Activated CD8-positive, alpha-beta memory T cell treated with anti-CD3 and anti-CD28 coated beads, Interleukin-2, amount 10 ng/mL, durations not matched to agents 7 days and 5 days (primary cell): ENCODE measurements around the gene TARBP1. TPM values are rescaled to one million over a fixed set of nuclear protein-coding genes. Genes with fewer than 3 reads are reported as not detected.
"Not testable (repeated sequence)": the region's sequence is repeated elsewhere in the genome, so short reads cannot be mapped to it uniquely, and the experiment has no call there.

Experiments
- ATAC-seq: fragments of 150-1000 bp; cut with Tn5 transposase; one replicate; pipeline ENCODE4 v1.10.0; 2021; ENCODE audit warnings: moderate library complexity
- CTCF ChIA-PET: fragments of 350-600 bp; sonication (Branson Sonifier 250); formaldehyde crosslinking; loops from one replicate; lab custom pipeline; 2021; ENCODE audit warnings: antibody characterized with exemption; lab: Charles Lee
- DNase-seq: peaks from one replicate; pipeline ENCODE4 v3.0.0-alpha.2; 2020
- H3K27ac Mint-ChIP-seq: one replicate; pipeline ENCODE4 v1.8.0; 2021; ENCODE audit warnings: mild to moderate bottlenecking, mixed read lengths
- H3K27me3 Mint-ChIP-seq: one replicate; pipeline ENCODE4 v1.8.0; 2021; ENCODE audit warnings: mixed read lengths
- H3K36me3 Mint-ChIP-seq: one replicate; pipeline ENCODE4 v1.8.0; 2021; ENCODE audit warnings: mild to moderate bottlenecking, mixed read lengths
- H3K4me1 Mint-ChIP-seq: one replicate; pipeline ENCODE4 v1.8.0; 2021; ENCODE audit warnings: mixed read lengths
- H3K4me3 Mint-ChIP-seq: one replicate; pipeline ENCODE4 v1.8.0; 2021; ENCODE audit warnings: mild to moderate bottlenecking, moderate library complexity, mixed read lengths
- H3K9me3 Mint-ChIP-seq: one replicate; pipeline ENCODE4 v1.8.0; 2022; ENCODE audit warnings: low read depth, mixed read lengths
- total RNA-seq, 2 experiments: library from RNA; stranded (reverse); gene quantifications; one replicate each; pipeline ENCODE4 v1.2.3, GENCODE V29; 2021

TARBP1 gene
- total RNA-seq, 2 experiments from 2014 or later: 40.0 to 44.9 TPM

DNA sequence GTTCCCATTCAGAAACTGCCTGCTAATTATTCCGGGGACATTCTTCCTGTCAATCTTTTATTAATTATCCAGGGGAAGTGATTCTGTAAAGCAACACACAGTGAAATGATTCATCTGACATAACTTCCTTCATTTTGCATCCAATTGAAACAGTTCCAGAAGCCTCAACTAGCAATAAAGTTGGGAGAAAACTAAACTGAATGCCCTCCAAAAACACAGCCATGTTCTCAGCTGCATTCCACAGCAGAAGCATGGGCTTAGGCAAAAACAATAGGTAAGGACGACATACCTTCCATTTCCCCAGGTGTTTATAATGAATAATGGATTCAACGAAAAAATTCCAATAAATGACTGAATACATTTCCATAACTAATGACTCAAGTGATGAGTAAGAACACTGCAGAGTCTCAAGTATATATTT lies 36.9 kb upstream of the TARBP1 start:
- Mint-ChIP-seq H3K36me3 (no peaks in the 10 kb centered on the region), H3K4me1 (peaks cover 25% of the 10 kb centered on the region), H3K27me3 (peaks cover 6% of the 10 kb centered on the region), H3K4me3 (no peak overlapping the region), H3K9me3 (no peaks in the 10 kb centered on the region), H3K27ac (no peak overlapping the region)
- CTCF ChIA-PET: interaction anchor here (1.4 to 1.6 kb wide), 2 partner anchors 14 to 16 kb away, joined by 3 to 5 read pairs; no protein-coding TSS in a partner anchor
- no peak for ATAC-seq
- no peak for DNase-seq

- DNase-seq (no peak), ATAC-seq (no peak)
- Mint-ChIP-seq H3K36me3 (no peaks in the 10 kb centered on the region), H3K9me3 (no peaks in the 10 kb centered on the region), H3K4me3 (no peak overlapping the region), H3K27ac (no peak overlapping the region), H3K4me1 (peaks cover 25% of the 10 kb centered on the region), H3K27me3 (peaks cover 6% of the 10 kb centered on the region)
- CTCF ChIA-PET: interaction anchor here (0.5 to 1.4 kb wide), 2 partner anchors 14 to 19 kb away, joined by 3 read pairs; no protein-coding TSS in a partner anchor
Observed at GRCh38 chr1:234515411-234515810, 36.4 kb upstream of the TARBP1 start.

- Mint-ChIP-seq H3K27ac (no peak overlapping the region), H3K4me1 (peaks cover 16% of the 10 kb centered on the region)
- CTCF ChIA-PET: no interaction called here
Observed at GRCh38 chr1:234512451-234512861, 33.5 kb upstream of the TARBP1 start.

GRCh38 chr1:234509457-234510328 lies 30.7 kb upstream of the TARBP1 start:
- Mint-ChIP-seq H3K4me3 (no peak overlapping the region), H3K27ac (no peak overlapping the region), H3K36me3 (no peaks in the 10 kb centered on the region), H3K9me3 (no peaks in the 10 kb centered on the region), H3K4me1 (peaks cover 7% of the 10 kb centered on the region), H3K27me3 (peaks cover 6% of the 10 kb centered on the region)
- CTCF ChIA-PET: interaction anchor here (1.2 to 3.1 kb wide), 3 partner anchors 10 to 574 kb away, joined by 3 to 14 read pairs (median 3); no protein-coding TSS in a partner anchor
- no peak for ATAC-seq
- no peak for DNase-seq

More at GRCh38 chr1:234512451-234512861, 33.5 kb upstream of the TARBP1 start:
- no peak for DNase-seq
- no peak for ATAC-seq
- Mint-ChIP-seq H3K4me3 (no peak overlapping the region), H3K36me3 (no peaks in the 10 kb centered on the region), H3K9me3 (no peaks in the 10 kb centered on the region), H3K27me3 (peaks cover 6% of the 10 kb centered on the region)

DNA sequence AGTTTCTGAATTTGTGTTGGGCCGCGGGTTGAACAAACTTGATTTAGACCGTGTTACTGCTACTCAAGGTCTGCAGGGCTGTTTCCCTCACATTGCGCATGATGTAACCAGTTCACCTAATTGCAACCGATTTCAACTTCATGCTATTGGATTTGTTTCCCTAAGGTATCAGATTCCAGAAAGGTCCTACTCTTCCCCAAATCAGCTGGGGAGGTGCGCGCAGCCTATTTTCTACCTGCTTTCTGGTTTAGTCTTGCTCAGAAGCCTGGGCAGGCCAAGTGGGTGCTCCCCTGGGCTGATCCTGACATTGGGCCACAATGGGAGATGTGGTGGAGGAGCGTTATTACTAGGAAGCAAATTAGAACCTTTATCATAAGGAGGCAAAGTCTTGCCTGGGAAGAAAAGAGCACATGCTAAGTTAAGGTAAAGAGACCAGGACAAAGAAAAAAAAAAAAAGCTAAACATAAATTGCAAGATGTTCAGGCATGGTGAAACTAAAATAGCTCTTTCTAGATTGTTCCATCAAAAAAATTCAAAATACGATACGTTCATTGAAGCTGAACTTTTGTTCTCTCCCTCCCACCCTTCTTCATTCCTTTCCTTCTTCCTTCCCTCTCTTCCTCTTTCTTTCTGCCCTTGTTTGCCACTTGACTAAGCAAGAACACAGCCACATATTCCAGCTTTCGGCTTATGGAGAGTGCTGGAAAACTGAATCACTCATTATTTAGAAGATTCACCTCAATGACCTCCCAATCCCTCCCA lies 28.8 kb upstream of the TARBP1 start:
- ATAC-seq (no peak), DNase-seq (no peak)
- Mint-ChIP-seq H3K9me3 (no peaks in the 10 kb centered on the region), H3K4me1 (peaks cover 10% of the 10 kb centered on the region), H3K4me3 (no peak overlapping the region), H3K27ac (no peak overlapping the region), H3K36me3 (peaks cover 6% of the 10 kb centered on the region), H3K27me3 (peaks cover 3% of the 10 kb centered on the region)
- CTCF ChIA-PET: interaction anchor here (0.6 to 3.1 kb wide), 2 partner anchors 8 to 12 kb away, joined by 4 to 14 read pairs; no protein-coding TSS in a partner anchor

- Mint-ChIP-seq H3K9me3 (no peaks in the 10 kb centered on the region), H3K27me3 (peaks cover 3% of the 10 kb centered on the region)
- CTCF ChIA-PET: no interaction called here
Observed at GRCh38 chr1:234507089-234507488, 28.1 kb upstream of the TARBP1 start.

GRCh38 chr1:234505769-234506102 lies 26.8 kb upstream of the TARBP1 start:
- H3K4me1 Mint-ChIP-seq: peaks cover 22% of the 10 kb centered on the region
- no peak overlapping the region for H3K27ac Mint-ChIP-seq
- no peak for DNase-seq
- no peaks in the 10 kb centered on the region for H3K27me3 Mint-ChIP-seq
- CTCF ChIA-PET: no interaction called here
- ATAC-seq: no peak
- H3K9me3 Mint-ChIP-seq: no peaks in the 10 kb centered on the region
- peaks cover 8% of the 10 kb centered on the region for H3K36me3 Mint-ChIP-seq
- no peak overlapping the region for H3K4me3 Mint-ChIP-seq

More at GRCh38 chr1:234507089-234507488, 28.1 kb upstream of the TARBP1 start:
- H3K4me3 Mint-ChIP-seq: no peak overlapping the region
- ATAC-seq (no peak), DNase-seq (no peak)
- peaks cover 10% of the 10 kb centered on the region for H3K4me1 Mint-ChIP-seq
- no peak overlapping the region for H3K27ac Mint-ChIP-seq
- H3K36me3 Mint-ChIP-seq: peaks cover 7% of the 10 kb centered on the region

DNA sequence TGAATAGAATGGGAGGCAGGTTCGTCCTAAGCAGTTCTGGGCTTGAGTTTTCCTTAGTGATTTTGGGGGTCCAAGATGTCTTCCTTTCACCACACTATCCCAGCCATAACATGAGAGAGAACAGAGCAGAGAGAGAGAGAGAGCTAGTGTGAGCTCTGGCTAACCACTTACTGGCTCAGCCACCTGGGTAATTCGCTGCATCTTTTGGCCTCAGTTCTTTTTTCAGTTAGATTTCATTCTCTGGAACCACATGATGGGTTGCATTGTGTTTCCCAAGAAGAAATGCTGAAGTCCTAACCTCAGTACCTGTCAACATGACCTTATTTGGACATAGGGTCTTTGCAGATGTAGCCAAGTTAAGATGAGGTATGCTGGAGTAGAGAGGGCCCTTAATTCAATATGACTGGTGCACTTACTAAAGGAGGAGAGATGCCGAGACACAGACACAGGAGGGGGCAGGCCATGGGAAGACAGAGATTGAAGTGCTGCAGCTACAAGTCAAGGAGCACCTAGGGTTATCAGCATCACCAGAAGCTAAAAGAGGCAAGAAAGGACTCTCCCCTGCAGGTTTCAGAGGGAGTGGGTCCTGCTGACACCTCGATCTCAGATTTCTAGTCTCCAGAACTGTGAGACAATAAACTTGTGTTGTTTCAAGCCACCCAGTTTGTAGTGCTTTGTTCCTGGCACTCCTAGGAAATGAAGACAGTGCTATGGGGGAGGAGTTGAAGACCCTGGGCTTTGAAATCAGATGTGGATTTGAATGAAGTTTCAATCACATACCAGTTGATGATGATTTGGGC lies 26.2 kb upstream of the TARBP1 start:
- Mint-ChIP-seq H3K9me3 (no peaks in the 10 kb centered on the region), H3K4me1 (peaks cover 28% of the 10 kb centered on the region), H3K27me3 (no peaks in the 10 kb centered on the region), H3K36me3 (peaks cover 8% of the 10 kb centered on the region), H3K4me3 (no peak overlapping the region), H3K27ac (no peak overlapping the region)
- CTCF ChIA-PET: no interaction called here
- DNase-seq: no peak
- ATAC-seq: no peak

DNA sequence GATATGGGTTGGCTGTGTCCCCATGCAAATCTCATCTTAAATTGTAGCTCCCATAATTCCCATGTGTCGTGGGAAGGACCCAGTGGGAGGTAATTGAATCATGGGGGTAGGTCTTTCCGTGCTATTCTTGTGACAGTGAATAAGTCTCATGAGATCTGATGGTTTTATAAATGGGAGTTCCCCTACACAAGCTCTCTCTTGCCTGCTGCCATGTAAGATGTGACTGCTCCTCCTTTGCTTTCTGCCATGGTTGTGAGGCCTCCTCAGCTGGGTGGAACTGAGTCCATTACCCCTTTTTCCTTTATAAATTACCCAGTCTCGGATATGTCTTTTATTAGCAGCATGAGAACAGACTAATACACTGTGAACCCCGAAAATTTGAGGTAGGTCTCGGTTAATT lies 25.3 kb upstream of the TARBP1 start:
- not testable (repeated sequence) for DNase-seq, H3K27me3 Mint-ChIP-seq, H3K36me3 Mint-ChIP-seq, H3K27ac Mint-ChIP-seq, H3K9me3 Mint-ChIP-seq, H3K4me3 Mint-ChIP-seq, ATAC-seq
- H3K4me1 Mint-ChIP-seq: peaks cover 37% of the 10 kb centered on the region
- CTCF ChIA-PET: interaction anchor here (1.1 kb wide), 1 partner anchor 16 kb away, joined by 3 read pairs; no protein-coding TSS in a partner anchor

- CTCF ChIA-PET: interaction anchor here (1.1 kb wide), 1 partner anchor 17 kb away, joined by 3 read pairs; no protein-coding TSS in a partner anchor
- Mint-ChIP-seq H3K4me1 (peaks cover 44% of the 10 kb centered on the region), H3K27me3 (no peaks in the 10 kb centered on the region), H3K4me3 (no peak overlapping the region), H3K27ac (no peak overlapping the region), H3K36me3 (peaks cover 8% of the 10 kb centered on the region), H3K9me3 (no peaks in the 10 kb centered on the region)
- ATAC-seq (no peak), DNase-seq (no peak)
Observed at GRCh38 chr1:234503193-234504050, 24.4 kb upstream of the TARBP1 start.

GRCh38 chr1:234502785-234503184 lies 23.8 kb upstream of the TARBP1 start:
- DNase-seq (no peak), ATAC-seq (no peak)
- Mint-ChIP-seq H3K4me3 (no peak overlapping the region), H3K4me1 (peaks cover 49% of the 10 kb centered on the region), H3K27ac (no peak overlapping the region), H3K9me3 (no peaks in the 10 kb centered on the region), H3K36me3 (peaks cover 8% of the 10 kb centered on the region), H3K27me3 (no peaks in the 10 kb centered on the region)
- CTCF ChIA-PET: no interaction called here

GRCh38 chr1:234500269-234500668 lies 21.3 kb upstream of the TARBP1 start:
- CTCF ChIA-PET: interaction anchor here (0.9 to 4.4 kb wide), 15 partner anchors 9 to 916 kb away, joined by 3 to 32 read pairs (median 3); no protein-coding TSS in a partner anchor
- Mint-ChIP-seq H3K27me3 (peaks cover 2% of the 10 kb centered on the region), H3K9me3 (no peaks in the 10 kb centered on the region), H3K36me3 (peaks cover 8% of the 10 kb centered on the region), H3K4me3 (no peak overlapping the region), H3K27ac (peak overlapping the region; percentile 77), H3K4me1 (peaks cover 57% of the 10 kb centered on the region)
- DNase-seq: no peak
- ATAC-seq: no peak
